Activated CD8-positive, alpha-beta memory T cell treated with anti-CD3 and anti-CD28 coated beads, Interleukin-2, amount 50 U/mL, for 1 hour (primary cell): ENCODE results near the gene FRMPD4.

Source experiments
- DNase-seq: peaks from one replicate; pipeline ENCODE4 v3.0.0-alpha.2; 2020; ENCODE audit errors: extremely low read depth

The FRMPD4 gene

DNA sequence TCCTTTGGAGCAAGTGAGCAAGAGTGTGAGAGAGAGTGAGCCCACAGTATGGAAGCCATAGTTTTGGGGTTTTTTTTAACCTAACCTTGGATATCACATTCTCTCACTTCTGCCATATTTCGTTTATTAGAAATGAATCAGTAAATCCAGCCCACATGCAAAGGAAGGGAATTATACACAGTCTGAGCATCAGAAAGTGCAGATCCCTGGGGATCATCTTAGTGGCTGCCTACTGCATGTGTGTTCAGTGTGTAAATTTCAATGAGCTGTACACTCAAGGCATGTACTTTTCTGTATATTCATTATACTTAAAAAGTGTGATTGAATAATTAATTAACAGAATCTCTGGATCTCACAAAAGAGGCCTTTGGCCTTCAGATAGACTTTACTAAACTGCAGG, 519.2 kb downstream of the FRMPD4 start:
- DNase-seq = no peak

DNA sequence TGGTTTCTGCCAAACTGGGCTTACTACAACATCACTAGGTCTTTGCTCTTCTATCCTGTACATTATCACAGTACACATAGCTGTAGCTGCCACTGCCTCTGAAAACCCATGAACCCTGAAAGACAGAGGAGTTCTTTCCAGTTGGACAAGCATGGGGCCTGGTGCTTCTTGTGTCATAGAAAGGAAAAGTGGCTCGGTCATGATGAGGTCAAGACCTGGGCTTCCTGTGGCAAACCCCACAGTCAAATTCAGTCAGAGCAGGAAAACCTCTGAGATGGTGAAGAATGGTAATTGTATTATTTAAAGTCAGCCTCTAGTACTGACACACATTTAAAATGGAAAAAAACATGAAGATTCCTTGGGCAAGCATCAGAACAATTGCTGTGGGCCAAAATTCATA, 519.6 kb downstream of the FRMPD4 start:
- no peak for DNase-seq

DNA sequence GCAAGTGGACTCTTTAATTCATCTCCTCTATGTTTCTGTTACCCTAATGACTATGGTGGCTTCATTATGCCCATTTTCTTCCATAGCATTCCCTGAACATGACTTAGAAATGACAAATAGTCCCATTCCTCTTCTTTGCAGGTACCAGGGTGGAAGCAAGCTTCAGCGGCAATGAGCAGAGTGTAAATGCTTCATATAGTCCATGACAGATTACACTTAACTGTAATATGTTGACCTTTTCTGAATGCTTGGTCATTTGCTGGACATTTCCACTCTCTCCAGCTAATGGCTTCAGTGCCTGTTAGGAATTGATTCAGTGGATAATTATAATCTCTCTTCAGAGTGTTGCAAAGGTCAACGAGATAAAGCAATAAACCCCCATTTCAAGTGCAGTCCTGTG, 523.2 kb downstream of the FRMPD4 start:
- no peak for DNase-seq

DNA sequence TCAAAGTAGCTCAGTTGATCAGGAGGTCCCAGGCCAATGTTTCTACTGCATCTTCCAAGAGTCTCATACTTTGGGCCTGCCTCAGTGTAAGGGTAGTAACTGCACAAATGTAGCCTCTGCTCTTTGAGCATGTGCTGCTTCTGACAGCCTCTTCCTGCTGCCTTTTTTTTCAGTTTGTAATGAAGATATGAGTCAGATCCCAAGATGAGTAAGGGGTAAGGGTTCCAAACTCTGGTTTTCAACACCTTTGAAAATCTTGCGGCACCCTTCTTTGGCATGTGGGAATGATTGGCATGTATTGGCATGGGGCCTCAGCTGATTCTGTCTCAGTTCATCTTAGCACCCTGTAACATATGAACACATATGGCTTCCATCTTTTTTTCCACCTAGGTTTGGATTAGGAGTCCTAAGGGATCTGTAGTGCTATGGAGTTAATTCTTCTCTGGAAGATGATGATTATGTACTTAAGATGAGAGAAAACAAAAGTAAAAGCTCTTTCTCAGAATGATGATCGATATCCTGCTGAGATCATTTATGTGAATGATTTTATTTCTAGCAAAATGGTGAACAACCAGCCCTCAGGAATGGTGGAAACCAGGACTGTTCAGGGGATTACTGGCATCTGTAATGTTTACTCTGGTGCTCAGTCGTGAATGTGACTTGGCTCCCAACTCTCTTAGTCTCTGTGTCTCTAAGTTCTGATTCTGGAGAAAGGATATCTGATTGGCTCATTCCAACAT, 534.3 kb downstream of the FRMPD4 start:
- DNase-seq = no peak

DNA sequence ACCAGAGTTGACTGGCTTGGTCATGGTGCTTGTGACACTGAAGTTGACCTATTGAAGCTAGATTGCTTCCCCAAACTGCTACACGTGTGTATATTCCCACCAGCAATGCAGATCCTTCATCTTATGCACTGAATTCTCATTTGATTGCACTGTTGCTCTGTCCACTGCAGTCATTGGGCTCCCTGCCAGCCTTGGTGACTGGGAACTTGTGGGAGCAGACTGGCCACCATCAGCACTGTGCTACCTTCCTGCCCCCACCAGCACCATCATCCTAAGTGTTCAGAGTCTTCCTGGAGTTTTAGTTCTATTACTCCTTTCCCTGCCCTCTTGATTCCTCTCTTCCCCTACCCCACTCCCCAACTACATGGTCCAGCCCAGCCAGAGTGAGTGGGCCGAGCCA, 535.2 kb downstream of the FRMPD4 start:
- DNase-seq = no peak

DNA sequence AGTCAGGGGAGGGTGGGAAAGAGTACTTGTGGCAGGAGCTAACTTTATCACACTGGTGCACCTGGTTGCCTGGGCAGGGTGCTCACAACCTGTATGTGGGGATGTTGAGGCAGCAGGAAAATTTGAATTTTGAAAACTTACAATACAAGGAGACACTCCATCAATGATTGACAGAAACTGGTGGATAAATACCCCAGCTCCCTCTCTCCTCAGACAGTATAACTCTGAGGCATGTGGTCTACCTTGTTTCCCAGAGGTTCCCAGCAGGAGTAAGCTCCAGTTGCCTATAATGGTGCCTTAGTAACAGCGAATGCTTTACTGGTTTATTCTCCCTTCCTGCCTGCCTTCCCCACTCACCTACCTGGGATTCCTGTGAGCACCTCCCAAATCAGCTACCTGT, 541.2 kb downstream of the FRMPD4 start:
- DNase-seq = no peak

DNA sequence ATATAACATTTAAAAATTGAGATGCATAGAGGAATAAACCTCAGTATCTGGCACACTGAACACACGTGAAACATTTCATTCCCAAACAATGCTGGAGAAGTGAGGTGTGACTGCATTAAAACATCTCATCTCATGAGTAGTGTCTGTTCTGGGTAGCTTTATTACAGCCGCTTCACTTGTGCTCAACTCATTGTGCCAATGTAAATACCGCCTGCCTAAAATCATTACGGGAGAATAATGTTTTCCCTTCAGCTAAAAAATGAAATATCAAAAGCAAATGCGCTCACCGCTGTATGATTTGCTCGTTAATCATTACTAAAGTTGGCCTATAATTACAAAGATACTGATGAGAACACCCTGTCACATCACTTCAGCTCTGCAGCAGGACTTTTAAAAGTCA, 542.8 kb downstream of the FRMPD4 start:
- DNase-seq = no peak

DNA sequence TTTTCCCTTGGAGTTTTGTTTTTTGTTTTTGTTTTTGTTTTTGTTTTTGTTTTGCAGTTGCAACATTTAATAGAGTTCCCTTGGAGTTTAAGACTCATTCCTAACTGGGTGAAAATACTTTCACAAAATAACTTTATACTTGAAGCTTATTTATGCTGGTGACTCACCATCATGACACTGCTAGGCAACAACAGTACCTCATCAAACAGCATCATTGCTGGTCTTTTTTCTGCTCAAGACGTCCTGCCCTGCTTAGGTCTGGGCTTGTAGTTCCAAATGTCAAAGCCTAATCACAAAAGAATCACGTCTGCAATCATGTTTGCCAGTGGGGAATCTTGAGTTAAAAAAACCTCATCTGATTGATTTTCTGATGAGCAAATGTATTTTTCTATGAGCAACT, 547.3 kb downstream of the FRMPD4 start:
- no peak for DNase-seq

DNA sequence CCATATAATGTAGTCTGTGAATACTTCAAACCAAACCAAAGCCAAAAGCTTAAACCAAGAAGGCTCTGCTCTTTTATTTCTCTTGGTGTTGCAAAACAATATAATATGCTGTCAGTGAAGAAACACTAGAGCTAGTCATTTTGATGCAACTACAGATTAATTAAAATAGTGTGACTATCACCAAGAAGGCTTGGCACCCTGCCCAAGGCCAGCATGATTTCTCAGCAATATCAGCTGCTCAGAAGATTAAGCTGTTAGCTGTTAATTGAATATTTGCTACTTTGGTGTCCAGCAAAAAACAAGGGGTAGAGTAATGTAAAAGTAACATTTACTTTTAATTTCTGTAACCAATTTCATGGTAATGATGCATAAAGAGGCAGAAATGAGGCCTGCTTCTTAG, 548.1 kb downstream of the FRMPD4 start:
- no peak for DNase-seq

DNA sequence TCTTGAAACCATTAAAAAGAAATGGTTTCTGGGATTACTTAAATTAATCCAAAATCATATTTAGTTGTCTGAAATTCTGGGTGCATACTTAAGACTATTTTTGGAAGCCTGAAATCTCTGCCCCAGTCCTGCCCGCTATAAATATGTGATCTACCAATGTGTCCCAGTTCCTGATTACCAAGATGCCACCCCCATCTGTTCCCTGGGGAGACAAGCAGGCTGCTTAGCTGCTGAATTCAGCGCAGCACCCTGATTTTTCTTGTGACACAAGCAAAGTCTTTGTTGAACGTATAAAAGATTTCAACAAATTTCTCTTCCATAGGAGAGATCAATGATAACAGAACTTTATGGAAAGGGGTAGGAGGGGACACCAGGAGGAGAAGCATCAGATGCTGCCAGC, 552.4 kb downstream of the FRMPD4 start:
- DNase-seq = no peak

DNA sequence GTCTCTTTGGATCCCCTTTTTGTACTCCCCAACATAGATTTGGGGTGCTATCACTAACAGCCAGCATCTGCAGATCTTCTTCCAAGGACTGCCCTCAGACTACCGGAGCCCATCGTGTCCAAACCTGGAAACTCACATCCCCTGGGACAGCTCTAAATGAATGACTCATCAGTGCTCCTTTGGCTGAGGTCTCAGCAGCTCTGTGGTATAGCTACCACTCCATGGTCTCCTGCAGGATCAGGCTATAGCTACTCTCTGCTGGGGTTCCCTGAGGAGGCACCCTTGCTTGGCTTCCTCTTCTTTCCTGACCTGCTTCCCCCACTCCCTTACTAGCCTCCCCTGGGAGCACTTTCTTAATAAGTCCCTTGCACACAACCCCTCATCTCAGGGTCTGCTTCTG, 555.5 kb downstream of the FRMPD4 start:
- no peak for DNase-seq

DNA sequence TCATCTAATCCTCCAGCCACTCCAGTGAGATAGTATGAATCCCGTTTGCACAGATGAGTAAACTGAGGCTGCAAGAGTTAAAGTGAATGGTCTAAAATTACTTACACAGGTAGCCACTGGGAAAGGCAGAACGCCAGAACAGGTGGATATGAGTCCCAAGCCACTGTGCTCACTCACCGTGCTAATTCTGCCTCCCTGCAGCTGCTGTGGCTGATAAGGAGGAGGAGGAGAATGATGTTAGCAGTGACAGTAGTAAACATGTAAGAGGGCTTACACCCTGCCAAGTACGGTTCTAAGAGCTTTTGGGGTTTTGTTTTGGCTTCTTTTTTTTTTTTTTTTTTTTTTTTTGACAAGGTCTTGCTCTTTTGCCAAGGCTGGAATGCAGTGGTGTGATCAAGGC, 562.5 kb downstream of the FRMPD4 start:
- no peak for DNase-seq

DNA sequence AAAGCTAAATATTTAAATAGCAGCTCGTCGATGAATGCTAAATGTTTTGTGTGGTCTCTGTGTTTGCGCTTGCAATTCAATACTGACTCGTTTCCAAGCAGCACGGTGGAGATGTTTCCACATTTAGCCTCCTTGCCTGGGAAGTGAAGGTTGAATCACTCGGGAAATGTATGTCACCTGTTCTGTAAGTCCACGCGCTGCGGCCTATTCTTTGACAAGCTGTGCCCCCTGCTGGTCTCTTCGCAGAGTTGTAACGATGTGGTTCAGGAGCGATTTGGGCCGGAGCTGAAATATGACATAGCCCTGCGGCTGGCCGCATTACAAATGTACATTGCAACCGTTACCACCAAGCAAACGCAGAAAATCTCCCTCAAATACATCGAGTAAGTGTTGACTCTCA, 563.4 kb downstream of the FRMPD4 start:
- no peak for DNase-seq

DNA sequence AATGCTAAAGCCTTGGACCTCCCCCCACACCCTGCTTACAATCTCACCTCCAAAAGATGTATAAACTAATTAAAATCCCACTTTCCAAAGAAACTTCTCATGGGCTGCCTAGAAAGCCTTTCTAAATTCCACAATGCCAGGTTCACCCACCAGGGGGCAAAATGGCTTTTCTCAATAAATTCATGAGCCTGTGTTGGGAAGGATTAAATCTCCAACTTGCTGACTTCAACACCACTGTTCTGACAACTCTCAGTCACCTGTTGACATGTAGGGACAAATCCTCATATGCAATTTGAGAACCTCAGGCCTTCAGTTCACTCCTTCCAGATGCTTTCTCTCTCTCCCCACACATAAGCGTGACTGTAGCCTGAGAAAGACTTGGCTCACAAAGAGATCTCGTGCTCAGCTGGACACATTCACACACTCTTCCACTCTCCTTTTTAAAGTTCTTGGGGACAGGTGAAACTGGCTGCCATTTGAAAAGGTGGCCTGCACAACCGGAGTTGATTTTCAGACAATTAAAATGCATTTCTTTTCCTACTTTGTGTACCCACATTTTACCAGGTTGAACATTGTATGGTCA, 564.3 kb downstream of the FRMPD4 start:
- no peak for DNase-seq

DNA sequence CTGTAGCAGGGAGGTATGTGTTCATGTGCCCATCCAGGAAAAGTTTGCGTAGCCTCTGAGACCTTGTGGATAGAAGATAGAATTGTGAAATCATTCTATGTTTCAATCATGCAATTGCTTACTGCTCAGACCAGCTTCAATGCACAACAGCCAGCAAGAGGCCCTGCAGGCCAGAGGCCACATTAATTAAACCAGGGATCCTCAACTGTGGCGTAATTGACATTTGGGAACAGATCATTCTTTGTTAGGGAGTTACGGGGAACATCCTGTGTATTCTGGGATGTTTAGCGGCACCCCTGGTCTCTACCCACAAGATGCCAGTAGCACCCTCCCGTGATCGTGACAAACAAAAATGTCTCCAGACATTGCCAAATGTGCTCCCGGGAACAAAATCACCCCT, 566.4 kb downstream of the FRMPD4 start:
- no peak for DNase-seq

DNA sequence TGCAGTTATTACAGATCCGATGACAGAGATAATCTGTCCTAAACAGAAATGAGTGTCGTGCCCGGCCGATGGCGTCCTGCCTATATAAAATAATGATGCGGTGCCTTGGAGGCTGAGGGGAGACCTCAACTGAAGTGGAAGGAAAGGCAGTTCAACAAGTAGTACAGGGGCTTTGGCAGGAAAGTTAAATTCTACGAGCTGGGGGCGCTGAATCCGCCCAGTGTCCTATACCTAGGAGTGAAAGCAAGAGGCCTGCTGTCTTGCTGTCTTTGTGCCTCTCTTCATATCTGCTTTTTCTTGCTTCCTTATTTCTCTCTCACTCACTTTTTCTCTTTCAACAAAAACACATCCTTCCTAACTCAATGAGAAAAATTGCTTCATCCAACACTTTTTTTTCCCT, 570.8 kb downstream of the FRMPD4 start:
- DNase-seq = no peak

DNA sequence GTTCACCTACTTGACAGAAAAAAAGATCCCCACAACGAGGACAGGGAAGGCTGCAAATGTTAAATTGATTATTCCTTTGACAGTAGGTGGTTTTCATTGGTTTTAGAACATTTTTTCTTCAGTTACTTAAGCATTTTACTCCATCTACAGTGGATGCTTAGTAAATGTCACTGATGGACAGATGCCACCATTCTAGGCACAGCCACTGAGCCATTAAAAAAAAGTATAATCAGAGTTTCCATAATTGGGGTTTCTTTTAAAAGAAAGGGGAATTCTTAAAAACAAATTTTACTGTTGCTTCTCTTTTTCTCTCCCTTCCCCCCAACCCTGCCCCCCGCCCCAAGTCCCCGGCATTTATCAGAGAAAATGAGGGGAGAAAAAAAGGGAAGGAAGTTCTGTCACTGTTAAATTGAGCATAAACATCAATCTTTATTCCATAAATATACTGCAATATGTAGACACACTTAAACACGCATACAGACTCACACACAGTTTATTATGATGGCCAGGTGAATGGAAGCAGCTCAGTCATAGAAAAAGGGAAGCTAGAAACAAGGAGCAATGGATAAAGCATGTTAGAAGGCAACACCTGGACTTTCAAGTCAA, 573.3 kb downstream of the FRMPD4 start:
- DNase-seq = no peak

DNA sequence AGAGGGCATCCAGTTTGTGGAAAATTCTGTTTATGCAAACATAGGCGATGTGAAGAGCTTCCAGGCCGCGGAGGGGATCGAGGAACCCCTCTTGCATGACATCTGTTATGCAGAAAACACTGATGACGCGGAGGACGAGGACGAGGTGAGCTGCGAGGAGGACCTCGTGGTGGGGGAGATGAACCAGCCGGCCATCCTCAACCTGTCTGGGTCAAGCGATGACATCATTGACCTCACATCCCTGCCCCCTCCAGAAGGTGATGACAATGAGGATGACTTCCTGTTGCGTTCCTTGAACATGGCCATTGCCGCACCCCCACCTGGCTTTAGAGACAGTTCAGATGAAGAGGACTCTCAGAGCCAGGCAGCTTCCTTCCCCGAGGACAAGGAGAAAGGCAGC, 578.3 kb downstream of the FRMPD4 start:
- no peak for DNase-seq

DNA sequence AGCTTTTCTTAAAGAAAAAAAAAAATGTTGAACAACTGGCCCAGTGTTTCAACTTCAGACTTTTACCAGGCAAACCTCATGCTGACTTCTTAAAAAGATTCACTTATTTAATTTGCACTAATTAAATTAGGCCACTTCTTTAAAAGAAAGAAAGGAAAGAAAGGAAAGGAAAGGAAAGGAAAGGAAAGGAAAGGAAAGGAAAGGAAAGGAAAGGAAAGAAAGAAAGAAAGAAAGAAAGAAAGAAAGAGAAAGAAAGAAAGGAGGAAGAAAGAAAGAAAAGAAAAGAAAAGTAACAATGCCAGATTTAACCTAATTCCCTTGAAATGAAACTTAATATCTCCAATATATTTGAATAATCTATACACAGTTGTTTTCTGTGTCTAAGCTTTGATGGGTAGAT, 581.6 kb downstream of the FRMPD4 start:
- no peak for DNase-seq

DNA sequence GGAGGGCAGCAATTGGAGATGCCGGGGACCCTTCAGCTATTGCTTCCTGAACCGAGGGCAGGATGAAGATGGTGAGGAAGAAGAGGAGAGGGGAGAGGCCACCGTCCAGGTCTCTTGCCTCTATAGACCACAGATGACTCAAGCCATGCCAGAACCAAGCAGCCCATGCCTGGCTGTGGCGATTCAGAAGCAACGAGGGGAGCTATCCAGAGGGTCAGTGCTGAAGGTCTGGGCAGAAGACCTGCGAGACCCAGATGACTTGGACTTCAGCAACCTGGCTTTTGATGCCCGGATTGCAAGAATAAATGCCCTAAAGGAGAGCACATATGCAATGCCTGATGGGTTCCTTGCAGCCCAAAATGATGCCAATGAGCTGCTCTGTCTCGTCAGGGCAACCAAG, 582.8 kb downstream of the FRMPD4 start:
- no peak for DNase-seq

DNA sequence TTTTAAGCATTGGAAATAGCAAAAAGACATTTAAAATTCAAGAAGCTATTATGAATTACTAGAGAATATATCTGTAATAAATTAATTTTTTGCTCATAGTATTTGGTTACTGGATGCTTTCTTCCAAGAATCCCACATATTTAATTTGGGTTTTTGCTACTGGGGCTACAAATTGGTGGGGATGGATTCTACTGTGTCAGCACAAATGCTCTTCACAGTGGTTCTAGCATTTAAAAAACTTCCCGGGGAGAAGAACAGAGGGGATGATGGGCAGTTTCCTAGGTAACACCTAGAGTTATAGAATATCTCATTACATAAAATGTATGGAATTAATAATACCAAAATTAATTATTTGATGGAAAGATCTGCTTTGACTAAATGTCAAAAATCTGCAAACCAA, 584.0 kb downstream of the FRMPD4 start:
- no peak for DNase-seq

DNA sequence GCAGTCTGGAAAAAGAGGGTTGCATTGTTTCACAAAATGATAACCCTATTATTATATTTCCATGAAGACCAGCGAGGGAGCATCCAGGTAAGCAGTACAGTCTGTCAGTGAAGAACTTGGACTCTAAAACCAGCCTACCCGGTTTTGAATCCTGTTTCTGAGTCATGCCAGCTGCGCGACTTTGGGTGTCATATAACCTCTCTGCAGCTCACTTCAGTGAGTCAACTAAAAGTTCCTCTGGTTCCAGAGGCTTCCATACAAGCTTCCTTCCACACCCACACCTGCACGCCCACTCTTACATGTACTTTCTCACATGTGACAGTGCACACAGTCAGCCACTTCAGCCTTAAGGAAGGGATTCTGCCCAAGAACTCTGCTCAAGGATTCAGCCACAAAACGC, 603.1 kb downstream of the FRMPD4 start:
- no peak for DNase-seq

DNA sequence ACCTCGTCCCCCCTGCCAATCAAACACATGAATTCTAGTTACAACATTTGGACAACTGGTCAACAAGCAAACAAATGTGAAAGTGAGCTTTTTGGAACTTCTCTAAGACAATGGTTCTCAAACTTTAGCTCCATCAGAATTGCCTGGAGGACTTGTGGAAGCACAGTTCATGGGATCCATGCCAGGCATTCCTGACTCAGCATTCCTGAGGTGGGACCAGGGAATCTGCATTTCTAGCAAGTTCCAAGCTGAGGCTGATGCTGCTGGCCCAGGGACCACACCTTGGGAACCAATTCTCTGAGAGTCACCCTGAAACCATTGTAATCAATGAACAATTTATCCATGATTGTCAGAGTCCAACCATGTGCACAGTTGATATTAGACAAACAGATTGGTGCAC, 609.2 kb downstream of the FRMPD4 start:
- DNase-seq = no peak

DNA sequence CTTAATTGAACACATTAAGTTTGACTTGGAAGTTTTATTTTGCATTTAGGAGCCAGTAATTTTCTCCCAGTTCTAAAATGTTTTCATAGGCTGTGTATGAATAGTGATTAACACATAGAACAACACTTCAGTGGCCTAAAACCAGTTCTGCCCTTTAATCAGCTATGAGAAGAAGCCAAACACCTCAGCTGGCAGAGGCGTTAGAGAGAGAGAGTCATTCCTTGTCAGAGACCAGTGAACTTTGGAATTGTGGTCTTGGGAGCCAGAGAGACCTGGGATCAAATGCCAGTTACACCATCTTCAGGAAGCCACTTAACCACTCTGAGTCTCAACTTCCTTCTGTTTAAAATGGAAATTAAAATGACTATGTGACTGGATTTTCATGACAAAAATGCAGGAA, 613.6 kb downstream of the FRMPD4 start:
- no peak for DNase-seq
